DMS 273 (cell line): ENCODE data around the gene RPA1.
"Not testable (repeated sequence)": the region's sequence is repeated elsewhere in the genome, so short reads cannot be mapped to it uniquely, and the experiment has no call there.

Source experiments
- DNase-seq: peaks from one replicate; lab custom pipeline; 2025; ENCODE audit not compliant: unreplicated experiment; lab: John Stamatoyannopoulos, UW

RPA1 gene

DNA sequence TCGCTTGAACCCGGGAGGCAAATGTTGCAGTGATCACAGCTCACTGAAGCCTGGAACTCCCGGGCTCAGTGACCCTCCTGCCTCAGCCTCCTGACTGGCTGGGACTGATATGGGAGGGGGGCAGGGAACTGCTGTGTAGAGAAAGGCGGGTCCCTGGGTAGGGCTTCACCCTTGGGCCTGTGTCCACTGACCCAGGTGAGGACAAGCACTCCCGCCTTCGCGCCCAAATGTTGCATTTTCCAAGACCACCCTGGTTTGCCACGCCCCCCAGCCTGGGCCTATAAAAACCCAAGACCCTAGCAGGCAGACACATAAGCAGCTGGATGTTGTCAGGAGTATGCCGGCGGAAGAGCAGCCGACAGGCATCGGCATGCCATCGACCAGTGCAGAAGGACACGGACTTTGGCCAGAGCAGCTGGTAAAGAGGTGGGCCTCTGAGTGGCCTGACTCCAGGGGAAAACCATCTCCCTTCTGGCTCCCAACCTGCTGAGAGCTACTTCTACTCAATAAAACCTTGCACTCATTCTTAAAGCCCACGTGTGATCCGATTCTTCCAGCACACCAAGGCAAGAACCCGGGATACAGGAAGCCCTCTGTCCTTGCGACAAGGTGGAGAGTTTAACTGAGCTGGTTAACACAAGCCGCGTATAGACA lies 19.2 kb upstream of the RPA1 start:
- no peak for DNase-seq

DNA sequence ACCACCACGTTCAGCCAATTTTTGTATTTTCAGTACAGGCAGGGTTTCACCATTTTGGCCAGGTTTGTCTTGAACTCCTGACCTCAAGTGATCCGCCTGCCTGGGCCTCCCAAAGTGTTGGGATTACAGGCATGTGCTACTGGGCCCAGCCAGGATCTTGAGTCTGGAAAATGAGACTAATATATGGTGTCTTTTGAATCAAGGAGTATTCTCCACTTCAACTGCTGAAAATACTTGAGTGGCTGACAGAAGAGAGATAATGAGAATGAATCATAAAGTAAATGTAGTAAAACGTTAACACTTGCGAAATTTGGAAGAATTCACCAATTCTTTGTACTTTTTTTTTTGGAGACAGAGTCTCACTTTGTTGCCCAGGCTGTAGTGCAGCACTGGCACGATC lies 16.7 kb upstream of the RPA1 start:
- DNase-seq: no peak

DNA sequence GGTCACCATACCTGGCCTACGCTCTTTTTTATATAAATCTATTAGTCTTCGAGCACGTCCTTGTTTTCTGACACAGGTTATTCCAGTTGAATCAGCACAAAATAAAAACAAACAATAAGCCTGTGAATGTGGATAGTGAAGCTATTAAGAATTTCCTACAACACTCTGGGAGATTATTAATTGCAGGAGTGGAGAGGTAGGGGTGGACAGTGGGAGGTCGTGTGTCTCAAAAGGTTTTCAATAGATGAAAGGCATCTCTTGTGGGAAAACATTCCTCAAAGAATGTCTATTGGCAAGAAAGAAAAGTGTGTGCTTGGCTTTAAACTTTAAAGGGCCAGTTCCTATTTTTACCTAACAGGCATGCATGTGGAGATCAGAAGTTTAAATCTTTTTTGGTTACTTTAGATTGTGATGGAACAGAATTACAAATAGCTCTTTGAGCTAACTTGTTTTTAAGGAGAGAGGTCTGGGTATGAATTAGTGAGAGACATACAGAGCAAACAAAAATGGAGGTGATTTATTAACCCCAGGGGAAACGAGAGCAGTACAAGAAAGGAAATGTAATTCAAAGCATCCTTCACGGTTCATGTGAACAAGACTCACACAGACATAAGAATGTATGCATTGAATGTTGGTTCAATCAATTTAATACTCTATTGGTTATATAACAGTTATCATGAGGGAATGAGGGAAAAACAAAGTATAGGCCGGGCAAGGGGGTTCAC lies 9.1 kb upstream of the RPA1 start:
- no peak for DNase-seq

DNA sequence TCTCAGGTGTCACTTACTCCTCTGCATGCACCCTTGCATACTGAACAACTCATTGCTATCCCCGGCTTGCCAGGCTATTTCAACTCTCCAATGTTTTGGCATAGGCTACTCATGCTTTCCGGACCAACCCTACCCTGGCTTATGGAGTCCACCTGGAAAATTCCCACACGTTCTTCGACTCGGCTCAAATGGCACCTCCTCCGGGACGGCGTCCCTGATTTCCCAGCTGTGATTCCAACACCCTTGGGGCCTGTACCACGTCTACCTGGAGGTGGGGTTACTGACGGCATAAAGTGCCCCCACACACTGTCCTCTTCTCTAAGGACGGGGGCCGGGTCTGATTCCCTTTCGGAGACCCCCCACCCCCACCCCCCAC lies 601 bp upstream of the RPA1 start:
- DNase-seq: peak; percentile 53

DNA sequence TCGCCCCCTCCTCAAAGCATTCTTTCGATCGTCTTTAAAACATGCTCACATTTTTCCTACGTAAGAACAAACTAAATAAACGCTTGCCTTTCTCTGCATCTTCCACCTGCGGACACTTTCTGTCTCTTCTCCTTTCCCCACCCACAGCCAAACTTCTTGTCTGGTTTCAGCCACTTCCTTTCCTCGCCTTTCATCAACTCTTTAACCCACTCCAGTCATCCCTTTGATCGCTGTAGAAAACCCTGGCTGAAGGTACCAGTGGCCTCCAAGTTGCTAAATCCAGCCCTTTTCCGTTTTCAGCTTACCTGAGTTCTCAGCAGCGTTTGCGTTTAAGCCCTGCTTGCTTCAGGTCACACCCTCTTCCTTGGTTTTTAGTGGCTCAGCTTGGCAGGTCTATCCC lies 483 bp downstream of the RPA1 start:
- peak; percentile 41 for DNase-seq

DNA sequence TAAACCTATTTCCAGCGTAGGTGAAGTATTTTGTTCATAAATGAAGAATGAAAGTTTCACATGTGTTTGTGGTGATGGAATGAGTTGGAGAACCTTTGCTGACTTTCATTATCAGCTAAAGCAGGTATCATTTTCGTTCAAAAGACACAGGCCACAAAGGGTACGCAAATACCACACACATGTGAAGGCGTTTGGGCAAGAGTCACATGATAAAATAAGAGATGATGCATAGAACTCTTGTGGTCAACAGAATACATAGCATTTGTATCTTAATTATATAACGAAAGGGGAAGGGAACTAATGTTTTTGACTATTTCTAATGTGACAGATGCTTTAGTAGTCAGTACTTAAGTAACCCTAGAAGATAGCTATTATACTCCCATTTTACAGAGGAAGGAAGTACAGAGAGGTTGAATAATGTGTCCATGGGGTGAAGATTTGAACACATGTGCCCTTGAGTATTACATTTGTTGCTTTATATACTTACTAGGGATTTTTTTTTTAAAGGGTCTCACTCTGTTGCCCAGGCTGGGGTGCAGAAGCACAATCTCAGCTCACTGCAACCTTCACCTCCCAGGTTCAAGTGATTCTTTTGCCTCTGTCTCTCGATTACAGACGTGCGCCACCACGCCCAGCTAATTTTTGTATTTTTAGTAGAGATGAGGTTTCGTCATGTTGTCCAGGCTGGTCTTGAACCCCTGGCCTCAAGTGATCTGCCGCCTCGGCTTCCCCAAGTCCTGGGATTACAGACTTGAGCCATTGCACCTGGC lies 4.8 kb downstream of the RPA1 start:
- DNase-seq: no peak

DNA sequence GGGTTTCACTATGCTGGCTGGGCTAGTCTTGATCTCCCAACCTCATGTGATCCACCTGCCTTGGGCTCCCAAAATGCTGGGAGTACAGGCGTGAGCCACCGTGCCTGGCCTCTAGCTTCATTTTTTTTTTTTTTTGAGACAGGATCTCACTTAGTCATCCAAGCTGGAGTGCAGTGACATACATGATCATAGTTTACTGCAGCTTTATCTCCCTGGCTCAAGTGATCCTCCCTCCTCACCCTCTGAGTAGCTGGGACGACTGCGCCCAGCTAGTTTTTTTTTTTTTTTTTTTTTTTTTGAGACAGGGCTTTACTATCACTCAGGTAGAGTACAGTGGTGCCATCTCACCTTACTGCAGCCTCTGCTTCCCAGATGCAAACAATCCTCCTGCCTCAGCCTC lies 9.7 kb downstream of the RPA1 start:
- no peak for DNase-seq

DNA sequence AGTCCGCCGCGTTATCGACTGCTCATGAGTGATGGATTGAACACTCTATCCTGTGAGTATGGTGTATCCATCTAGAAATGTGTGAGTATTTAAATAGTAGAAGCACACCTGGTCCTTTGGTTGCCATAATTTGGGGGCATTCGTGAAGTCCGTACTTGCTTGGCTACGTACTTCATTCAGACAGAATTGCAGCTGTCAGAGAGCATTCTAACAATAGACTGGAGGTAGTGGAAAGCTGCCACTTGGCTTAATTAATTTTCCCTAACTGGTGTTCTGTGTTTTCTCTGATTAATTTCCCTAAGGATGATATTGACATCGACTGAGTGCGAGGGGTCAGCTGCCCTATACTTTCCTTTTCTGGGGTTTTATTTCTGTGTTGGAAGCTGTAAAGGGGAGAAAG lies 14.1 kb downstream of the RPA1 start:
- no peak for DNase-seq

DNA sequence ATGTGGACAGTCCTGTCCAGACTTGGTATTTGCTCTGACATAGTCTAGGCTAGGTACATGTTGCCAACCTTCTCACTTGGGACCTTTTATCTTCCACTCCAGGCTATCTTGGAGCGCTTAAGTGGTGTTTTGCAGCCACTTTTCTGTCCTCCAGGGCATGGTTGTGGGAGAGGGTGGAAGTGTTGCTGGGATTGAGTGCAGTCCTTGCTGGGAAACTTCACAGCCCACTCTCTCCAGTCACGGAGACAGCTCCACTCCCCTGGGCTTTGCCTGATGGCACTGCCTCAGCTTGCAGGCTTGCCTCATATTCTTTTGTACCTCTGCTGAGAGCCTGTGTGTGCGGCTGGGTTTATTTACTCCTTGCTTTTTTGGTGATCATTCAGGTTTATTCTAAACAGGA lies 17.4 kb downstream of the RPA1 start:
- DNase-seq: no peak

DNA sequence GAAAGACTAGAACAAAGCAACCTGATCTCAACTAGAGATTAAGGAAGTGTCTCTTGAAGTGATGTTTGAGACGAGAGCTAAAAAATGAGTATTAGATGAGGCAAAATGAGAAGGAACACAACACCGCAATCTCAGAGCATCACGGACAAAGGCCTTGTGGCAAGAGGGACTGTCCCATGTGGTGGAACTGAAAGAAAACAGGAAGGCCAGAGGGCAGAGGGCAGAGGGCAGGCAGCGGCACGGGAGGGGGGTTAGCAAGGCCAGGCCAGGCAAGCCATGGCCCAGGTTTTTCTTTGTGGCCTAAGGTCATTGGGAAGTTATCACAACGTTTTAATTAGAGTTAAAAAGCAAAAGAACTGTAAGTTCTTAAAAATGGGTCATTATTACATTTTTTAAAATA lies 22.5 kb downstream of the RPA1 start:
- no peak for DNase-seq

DNA sequence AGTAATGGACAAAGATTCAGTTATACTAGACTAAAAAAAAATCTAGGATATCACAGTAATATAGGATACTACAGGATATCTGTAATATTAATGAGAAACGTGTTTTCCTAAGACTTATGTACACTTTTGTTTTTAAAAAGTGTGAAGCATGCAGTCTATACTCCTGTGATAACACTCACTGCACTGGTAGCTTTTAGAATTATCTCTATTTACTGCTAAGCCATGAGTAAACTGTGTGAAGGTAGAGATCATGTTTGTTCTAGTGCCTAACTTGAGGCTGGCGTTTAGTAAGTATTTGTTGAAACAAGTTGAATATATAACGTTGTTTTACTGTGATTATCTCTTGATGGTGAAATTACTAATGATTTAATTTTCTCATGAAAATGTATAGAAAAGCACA lies 23.9 kb downstream of the RPA1 start:
- no peak for DNase-seq

DNA sequence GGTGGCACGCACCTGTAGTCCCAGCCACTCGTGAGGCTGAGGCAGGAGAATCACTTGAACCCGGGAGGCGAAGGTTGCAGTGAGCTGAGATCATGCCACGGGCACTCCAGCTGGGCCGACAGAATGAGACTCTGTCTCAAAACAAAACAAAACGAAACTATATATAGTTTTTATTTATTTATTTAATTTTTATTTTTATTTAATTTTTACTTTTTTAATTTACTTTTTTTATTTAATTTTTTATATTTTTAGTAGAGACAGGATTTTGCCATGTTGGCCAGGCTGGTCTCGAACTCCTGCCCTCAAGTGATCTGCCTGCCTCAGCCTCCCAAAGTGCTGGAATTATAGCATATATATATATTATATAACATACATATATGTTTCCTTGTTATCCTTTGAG lies 26.7 kb downstream of the RPA1 start:
- DNase-seq: not testable (repeated sequence)

DNA sequence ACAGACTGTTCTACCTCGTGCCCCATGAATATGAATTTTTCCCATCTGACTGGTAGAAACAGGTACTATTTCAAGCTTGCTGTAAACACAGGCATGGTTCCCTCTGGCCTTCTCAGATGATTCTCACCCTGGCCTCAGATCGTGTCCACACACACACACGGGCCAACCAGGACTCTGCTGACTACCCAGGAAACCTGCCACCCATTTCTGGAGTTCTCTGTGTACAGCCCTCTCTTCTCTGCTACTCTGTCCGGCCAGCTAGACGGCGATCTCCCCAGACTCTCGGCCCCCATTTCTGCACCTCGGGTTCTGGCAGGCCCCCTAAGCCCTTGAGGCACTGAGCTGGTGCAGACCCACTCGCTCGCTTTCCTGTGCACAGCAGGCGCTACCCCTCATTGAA lies 31.2 kb downstream of the RPA1 start:
- DNase-seq: no peak

GRCh38 chr17:1861391-1862010 lies 31.7 kb downstream of the RPA1 start:
- DNase-seq: no peak

DNA sequence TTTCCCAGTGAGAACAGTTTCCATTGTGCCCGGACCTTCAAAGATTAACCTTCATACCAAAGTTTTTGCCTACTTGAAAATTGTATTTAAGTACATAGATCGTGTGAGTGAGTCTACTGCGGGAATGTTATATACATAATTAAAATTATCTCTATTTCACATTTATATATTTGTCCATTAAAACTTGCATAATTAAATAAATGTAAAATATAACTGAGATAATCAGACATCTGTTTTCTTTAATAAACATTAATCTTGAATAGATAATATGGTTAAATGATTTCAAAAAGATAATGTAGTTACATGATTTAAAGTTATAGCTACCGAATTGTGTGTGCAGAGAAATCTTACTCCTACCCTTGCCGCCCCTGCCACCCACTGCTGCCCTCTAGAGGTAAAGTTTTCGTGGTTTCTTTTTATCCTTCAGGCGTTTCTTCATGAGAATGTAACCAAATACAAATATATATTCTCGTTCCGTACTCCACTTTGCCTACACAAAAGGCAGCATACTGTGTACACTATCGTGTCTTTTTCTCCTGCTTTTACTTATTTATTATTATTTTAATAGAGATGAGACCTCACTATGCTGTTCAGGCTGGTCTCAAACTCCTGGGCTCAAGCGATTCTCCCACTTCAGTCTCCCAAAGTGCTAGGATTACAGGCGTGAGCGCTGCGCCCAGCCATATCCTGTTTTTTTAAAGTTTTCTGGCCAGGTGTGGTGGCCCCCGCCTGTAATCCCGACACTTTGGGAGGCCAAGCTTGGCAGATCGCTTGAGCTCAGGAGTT lies 35.6 kb downstream of the RPA1 start:
- peak; percentile 57 for DNase-seq

DNA sequence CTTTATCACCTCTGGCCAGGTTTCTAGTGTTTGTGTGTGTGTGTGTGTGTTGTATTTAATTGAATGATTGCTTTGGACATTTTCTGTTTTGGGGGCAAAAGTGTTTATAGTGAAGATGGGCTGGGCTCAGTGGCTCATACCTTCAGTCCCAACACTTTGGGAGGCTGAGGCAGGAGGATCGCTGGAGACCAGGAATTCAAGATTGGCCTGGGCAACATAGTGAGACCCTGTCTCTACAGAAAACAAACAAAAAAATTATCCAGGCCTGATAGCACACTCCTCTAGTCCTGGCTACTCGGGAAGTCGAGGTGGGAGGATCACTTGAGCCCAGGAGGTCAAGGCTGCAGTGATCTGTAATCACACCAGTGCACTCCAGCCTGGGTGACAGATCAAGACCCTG lies 37.5 kb downstream of the RPA1 start:
- DNase-seq: no peak

DNA sequence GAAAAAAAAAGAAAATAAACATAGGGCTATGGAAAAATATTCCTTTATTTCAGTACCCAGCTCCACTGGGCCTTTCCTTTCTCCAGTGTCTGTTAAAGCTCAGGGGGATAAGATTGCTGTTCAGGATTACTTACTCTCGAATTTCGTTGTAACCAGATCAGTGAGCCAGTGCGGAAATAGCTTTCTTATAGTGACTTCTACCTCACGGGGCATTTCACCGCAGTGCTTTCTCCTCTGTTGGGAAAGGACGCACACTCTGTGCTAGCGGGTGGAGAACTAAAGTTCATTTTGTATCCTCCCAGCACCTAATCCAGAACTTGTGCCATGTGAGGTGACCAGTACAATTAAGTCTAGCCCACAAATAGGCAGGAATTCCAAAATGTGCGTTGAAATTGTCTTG lies 38.3 kb downstream of the RPA1 start:
- DNase-seq: no peak

- DNase-seq: no peak
Measured at GRCh38 chr17:1870592-1870991, 40.8 kb downstream of the RPA1 start.

DNA sequence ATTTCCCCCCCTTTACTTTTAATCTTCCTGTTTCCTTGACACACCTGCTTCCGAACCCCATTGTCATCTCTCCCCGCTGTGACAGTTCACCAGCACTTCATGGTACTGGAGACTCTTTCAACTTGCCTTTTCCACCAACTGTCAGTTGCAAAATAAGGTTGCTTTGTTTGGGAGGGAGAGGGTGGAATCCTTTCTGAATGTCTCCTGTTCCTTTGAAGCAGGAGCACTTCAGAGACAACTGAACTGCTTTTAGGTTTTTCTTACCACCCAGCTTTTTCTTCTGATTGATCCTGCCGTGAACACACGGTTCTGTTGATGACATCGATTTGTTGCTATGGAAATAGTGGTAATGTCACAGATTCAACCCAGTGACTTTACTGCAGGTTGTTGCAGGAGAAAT lies 42.0 kb downstream of the RPA1 start:
- DNase-seq: no peak

- DNase-seq: no peak
Measured at GRCh38 chr17:1872254-1872653, 42.4 kb downstream of the RPA1 start.

DNA sequence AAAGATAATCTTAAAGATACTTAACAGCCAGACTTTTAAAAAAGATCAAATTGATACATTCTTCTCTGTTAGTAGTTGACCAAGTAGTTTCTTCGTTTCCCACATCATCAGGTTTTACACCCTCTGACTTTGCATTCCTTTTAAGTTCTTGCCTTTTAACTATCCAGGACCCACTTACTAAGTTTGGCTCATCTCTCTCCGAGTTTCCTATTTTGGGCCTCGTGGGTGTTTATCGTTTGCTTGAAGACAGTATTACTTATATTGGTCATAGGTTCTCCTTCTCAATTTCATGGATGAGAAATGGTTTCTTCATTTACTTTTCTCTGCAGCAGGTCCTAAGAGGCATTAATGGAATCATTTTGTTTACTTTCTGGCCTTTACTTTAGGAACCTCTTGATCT lies 43.2 kb downstream of the RPA1 start:
- DNase-seq: no peak
